B cell (primary cell): ENCODE data around the gene L3MBTL3. TPM values are rescaled to one million over a fixed set of nuclear protein-coding genes. Genes with fewer than 3 reads are reported as not detected.
A peak's percentile ranks its signal among the peaks of the same experiment; 100 is the strongest.

Source experiments
- ATAC-seq: fragments of 200-7000 bp; cut with Tn5 transposase; one replicate; pipeline ENCODE4 v1.10.0; 2021; ENCODE audit warnings: low read depth, mild to moderate bottlenecking, moderate number of reproducible peaks, moderate library complexity
- CTCF ChIA-PET: fragments of 350-600 bp; sonication (Branson Sonifier 250); formaldehyde crosslinking; loops from one replicate; lab custom pipeline; 2021; ENCODE audit warnings: antibody characterized with exemption, inconsistent platforms; lab: Charles Lee
- POLR2A ChIA-PET: fragments of 350-600 bp; sonication (Branson Sonifier 250); formaldehyde crosslinking; loops from one replicate; lab custom pipeline; 2021; ENCODE audit warnings: antibody characterized with exemption; lab: Charles Lee
- DNase-seq: peaks from one replicate; pipeline ENCODE4 v3.0.0; 2013
- H2AFZ ChIP-seq: 2 replicates; pipeline ENCODE4 v1.6.1; 2012; ENCODE audit warnings: mild to moderate bottlenecking, low read depth, low read length; ENCODE audit not compliant: insufficient read depth, poor library complexity, severe bottlenecking
- H3K27ac ChIP-seq, 2 donors: 1 replicate in 1 of 2; 2 replicates in 1 of 2; pipeline ENCODE4 v1.5.1; 2012 to 2013; ENCODE audit warnings: low read length in 2 of 2, mild to moderate bottlenecking in 2 of 2, moderate library complexity in 1 of 2
- H3K27me3 ChIP-seq, 4 experiments: fragments of 200-600 bp in 1 of 4; sonication (generic) in 1 of 4; replicated peaks in 1 of 4; 1 replicate in 2 of 4; 2 replicates in 2 of 4; pipeline versions ENCODE4 v1.6.1 to v1.7.0; 2013 to 2016; ENCODE audit warnings: low read length in 3 of 4, mild to moderate bottlenecking in 2 of 4, mixed read lengths in 1 of 4, moderate library complexity in 1 of 4; ENCODE audit not compliant: insufficient read depth in 4 of 4, control insufficient read depth in 3 of 4; ENCODE audit errors: control extremely low read depth in 1 of 4
- H3K36me3 ChIP-seq, 2 experiments: replicated peaks in 1 of 2; 1 replicate in 1 of 2; 2 replicates in 1 of 2; pipeline versions ENCODE4 v1.6.1 to v1.7.1; 2013; ENCODE audit warnings: low read length in 1 of 2; ENCODE audit not compliant: insufficient read depth in 2 of 2, control insufficient read depth in 1 of 2; ENCODE audit errors: control extremely low read depth in 1 of 2, extremely low read depth in 1 of 2
- H3K4me1 ChIP-seq, 2 donors: fragments of 200-600 bp in 1 of 2; sonication (generic) in 1 of 2; 1 replicate in 1 of 2; 2 replicates in 1 of 2; pipeline versions ENCODE4 v1.5.1 to v1.6.1; 2013 to 2017; ENCODE audit warnings: low read length in 2 of 2; ENCODE audit not compliant: control insufficient read depth in 2 of 2, insufficient read depth in 2 of 2
- H3K4me2 ChIP-seq: replicated peaks from 2 replicates; pipeline ENCODE3; 2012; ENCODE audit warnings: mild to moderate bottlenecking, low read depth, low read length; ENCODE audit not compliant: poor library complexity, severe bottlenecking
- H3K4me3 ChIP-seq, 5 experiments: fragments of 200-600 bp in 1 of 5; sonication (generic) in 1 of 5; 1 replicate in 3 of 5; 2 replicates in 2 of 5; pipeline versions ENCODE4 v1.5.1 to v1.7.0; 2011 to 2016; ENCODE audit warnings: low read length in 4 of 5, mild to moderate bottlenecking in 4 of 5, low read depth in 2 of 5, control low read depth in 1 of 5, moderate library complexity in 1 of 5; ENCODE audit not compliant: insufficient read depth in 1 of 5; ENCODE audit errors: control extremely low read depth in 1 of 5, extremely low read depth in 1 of 5
- H3K79me2 ChIP-seq: fragments of 200-600 bp; sonication (generic); one replicate; pipeline ENCODE4 v1.6.0; 2016; ENCODE audit warnings: low read length; ENCODE audit not compliant: control insufficient read depth, insufficient read depth
- H3K9ac ChIP-seq: fragments of 200-600 bp; sonication (generic); 2 replicates; pipeline ENCODE4 v1.6.1; 2017; ENCODE audit warnings: mild to moderate bottlenecking, low read length, moderate library complexity
- H3K9me3 ChIP-seq, 3 donors: one replicate each; pipeline versions ENCODE4 v1.6.1 to v1.7.1; 2013; ENCODE audit warnings: low read length in 2 of 3; ENCODE audit not compliant: control insufficient read depth in 2 of 3, insufficient read depth in 1 of 3; ENCODE audit errors: control extremely low read depth in 1 of 3
- H4K20me1 ChIP-seq: 2 replicates; pipeline ENCODE4 v1.6.0; 2012; ENCODE audit warnings: mild to moderate bottlenecking, low read length; ENCODE audit not compliant: insufficient read depth, control insufficient read depth, poor library complexity, severe bottlenecking
- H3K27ac Mint-ChIP-seq: one replicate; pipeline ENCODE4 v1.8.0; 2021; ENCODE audit warnings: mixed read lengths
- H3K27me3 Mint-ChIP-seq: one replicate; pipeline ENCODE4 v1.8.0; 2021; ENCODE audit warnings: mixed read lengths
- H3K4me1 Mint-ChIP-seq: one replicate; pipeline ENCODE4 v1.8.0; 2021; ENCODE audit warnings: mixed read lengths
- H3K4me3 Mint-ChIP-seq: one replicate; pipeline ENCODE4 v1.8.0; 2021; ENCODE audit warnings: mixed read lengths
- H3K9me3 Mint-ChIP-seq: one replicate; pipeline ENCODE4 v1.8.0; 2022; ENCODE audit warnings: mixed read lengths; ENCODE audit not compliant: insufficient read depth
- CTCF ChIP-seq: fragments of 200-600 bp; IDR thresholded peaks from one replicate; pipeline ENCODE4 v1.8.0; 2022; ENCODE audit warnings: antibody characterized with exemption, mild to moderate bottlenecking
- EZH2 ChIP-seq: IDR thresholded peaks from 2 replicates; pipeline ENCODE4 v1.6.1; 2012; ENCODE audit warnings: borderline replicate concordance, low read depth, mild to moderate bottlenecking, moderate library complexity, low read length; ENCODE audit not compliant: insufficient read depth, poor library complexity, severe bottlenecking
- WGBS: methylation state at CpG from one replicate; pipeline ENCODE4 v1.1.5; 2013; ENCODE audit warnings: missing lambda C conversion rate; ENCODE audit not compliant: insufficient coverage; 5-methylcytosine and 5-hydroxymethylcytosine counted together
- intact Hi-C: fragments of 100-400 bp; cut with micrococcal nuclease; formaldehyde crosslinking; loops from one replicate; pipeline ENCODE4 v1.10.0; 2022
- polyA plus RNA-seq: library from polyadenylated mRNA; depleted of rRNA; stranded (reverse); fragments of >200 nt; gene quantifications from 2 replicates; pipeline ENCODE4 v1.2.3, GENCODE V29; 2012
- total RNA-seq, 2 donors: library from RNA; stranded (reverse); fragments of 120-200 nt in 1 of 2; gene quantifications; 1 replicate in 1 of 2; 2 replicates in 1 of 2; pipeline versions ENCODE4 v1.2.3 to v1.2.4, GENCODE V29; 2013 to 2022

Gene L3MBTL3
- total and polyA plus RNA-seq, 2 donors (not counting 1 experiment from before 2014, with no cell fraction given): 28.0 to 46.4 TPM

GRCh38 chr6:130129762-130130246, 111.4 kb downstream of the L3MBTL3 start:
- H3K4me3 Mint-ChIP-seq: no peak overlapping the region
- H3K27me3 Mint-ChIP-seq: no peaks in the 10 kb centered on the region
- ATAC-seq (no peak), DNase-seq (no peak)
- H3K9me3 Mint-ChIP-seq: no peaks in the 10 kb centered on the region
- Histone ChIP-seq H2AFZ (no peak overlapping the region), H3K4me2 (no peak overlapping the region), H3K9me3 (no peaks in the 10 kb centered on the region), H3K27me3 (no peaks in the 10 kb centered on the region), H4K20me1 (no peaks in the 10 kb centered on the region), H3K27ac (peak overlapping the region in 1 of 2 donors; percentile 91), H3K79me2 (peaks cover 11% of the 10 kb centered on the region), H3K4me1 (peaks cover 23 to 34% of the 10 kb centered on the region in 2 donors), H3K4me3 (no peak overlapping the region), H3K36me3 (peaks cover 8 to 9% of the 10 kb centered on the region in 2 experiments), H3K9ac (no peak overlapping the region)
- ChIA-PET POLR2A (no interaction called here), CTCF (no interaction called here)
- 97% methylated on average over 4 of the region's 6 CpGs for WGBS
- no peak overlapping the region for H3K27ac Mint-ChIP-seq
- TF ChIP-seq CTCF: no peak
- TF ChIP-seq EZH2: no peak
- peaks cover 53% of the 10 kb centered on the region for H3K4me1 Mint-ChIP-seq
- intact Hi-C loops: no loop called here

GRCh38 chr6:130132286-130132701, 113.9 kb downstream of the L3MBTL3 start:
- intact Hi-C loops: no loop called here
- DNase-seq (no peak), ATAC-seq (peak; percentile 70)
- Mint-ChIP-seq H3K27ac (peak overlapping the region; percentile 97), H3K27me3 (no peaks in the 10 kb centered on the region), H3K9me3 (no peaks in the 10 kb centered on the region), H3K4me3 (peak overlapping the region; percentile 89), H3K4me1 (peaks cover 46% of the 10 kb centered on the region)
- H2AFZ ChIP-seq: peak overlapping the region; percentile 75
- H3K27ac ChIP-seq: peak overlapping the region; percentile 71 to 91
- H3K9me3 ChIP-seq: no peaks in the 10 kb centered on the region
- TF ChIP-seq CTCF: no peak
- no peak for TF ChIP-seq EZH2
- H3K9ac ChIP-seq: peak overlapping the region; percentile 59
- peaks cover 13 to 23% of the 10 kb centered on the region in 2 experiments for H3K36me3 ChIP-seq
- peaks cover 10% of the 10 kb centered on the region for H3K79me2 ChIP-seq
- no peaks in the 10 kb centered on the region for H3K27me3 ChIP-seq
- peak overlapping the region; percentile 64 for H3K4me2 ChIP-seq
- H3K4me3 ChIP-seq: peak overlapping the region in 4 of 5 experiments; percentile 0 to 45 (median 16)
- H3K4me1 ChIP-seq: peaks cover 23 to 34% of the 10 kb centered on the region in 2 donors
- ChIA-PET POLR2A (no interaction called here), CTCF (no interaction called here)
- 0% methylated on average over 2 of the region's 6 CpGs for WGBS
- no peaks in the 10 kb centered on the region for H4K20me1 ChIP-seq
